NCI-H1105 (cell line): ENCODE results near the gene ESRRG.
A peak's percentile ranks its signal among the peaks of the same experiment; 100 is the strongest.

Experiments
- DNase-seq: peaks from one replicate; lab custom pipeline; 2025; lab: John Stamatoyannopoulos, UW

ESRRG gene

GRCh38 chr1:216627252-216627651 is 96.0 kb downstream of the ESRRG start:
- no peak for DNase-seq

- no peak for DNase-seq
Observed at GRCh38 chr1:216626394-216627067, 96.7 kb downstream of the ESRRG start.

- no peak for DNase-seq
Observed at GRCh38 chr1:216621536-216621935, 101.7 kb downstream of the ESRRG start.

GRCh38 chr1:216617081-216617875 is 106.0 kb downstream of the ESRRG start:
- DNase-seq, result no peak

GRCh38 chr1:216616425-216616824 is 106.8 kb downstream of the ESRRG start:
- no peak for DNase-seq

GRCh38 chr1:216614011-216614934 is 109.0 kb downstream of the ESRRG start:
- DNase-seq, result no peak

GRCh38 chr1:216612291-216612690 is 110.9 kb downstream of the ESRRG start:
- DNase-seq, result no peak

GRCh38 chr1:216607067-216607697 is 116.0 kb downstream of the ESRRG start:
- DNase-seq, result no peak

DNA sequence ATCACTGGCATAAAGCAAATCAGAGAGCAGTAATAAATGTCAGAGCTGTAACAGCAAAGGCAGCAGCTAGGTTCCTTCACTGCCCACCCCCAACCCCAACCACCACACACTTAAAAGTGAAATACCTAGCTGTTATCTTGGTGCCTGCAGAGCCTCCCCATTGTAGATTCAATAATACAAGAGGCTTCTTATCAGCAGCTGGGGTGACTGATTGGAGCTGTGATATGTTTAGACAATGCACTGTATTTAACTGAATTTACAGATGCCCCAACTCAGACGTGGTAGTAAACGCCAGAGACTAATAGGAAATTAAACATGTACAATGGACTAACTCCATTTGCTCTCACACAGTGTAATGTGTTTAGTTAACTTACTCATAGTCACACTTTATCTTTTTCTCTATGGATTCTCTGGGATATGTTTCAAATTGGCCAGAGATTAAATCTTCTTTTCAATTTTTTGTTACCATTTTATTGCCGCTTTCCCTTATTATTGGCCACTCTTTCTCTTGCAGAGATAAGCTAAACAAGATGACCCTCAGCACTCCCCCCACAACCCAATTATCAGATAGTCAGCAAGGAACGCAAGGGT is 117.1 kb downstream of the ESRRG start:
- no peak for DNase-seq

DNA sequence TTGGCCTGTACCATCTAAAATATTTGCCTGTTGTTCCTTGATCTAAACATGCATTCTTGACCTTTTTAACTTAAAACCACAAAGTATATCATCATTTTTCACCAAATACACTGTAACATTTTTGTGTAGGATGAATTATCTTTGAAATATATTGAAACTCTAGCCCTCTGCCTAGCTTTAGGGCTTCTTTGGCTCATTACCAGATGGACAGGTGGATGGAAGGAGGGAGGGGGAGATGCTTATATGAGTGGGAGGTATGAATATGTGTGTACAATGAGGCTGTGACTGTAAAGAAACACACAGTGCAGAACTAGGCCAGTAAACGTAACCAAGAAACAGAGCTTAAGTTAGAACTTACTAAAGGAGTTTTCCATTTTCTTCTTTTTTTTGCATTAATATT is 118.5 kb downstream of the ESRRG start:
- peak; percentile 37 for DNase-seq

DNA sequence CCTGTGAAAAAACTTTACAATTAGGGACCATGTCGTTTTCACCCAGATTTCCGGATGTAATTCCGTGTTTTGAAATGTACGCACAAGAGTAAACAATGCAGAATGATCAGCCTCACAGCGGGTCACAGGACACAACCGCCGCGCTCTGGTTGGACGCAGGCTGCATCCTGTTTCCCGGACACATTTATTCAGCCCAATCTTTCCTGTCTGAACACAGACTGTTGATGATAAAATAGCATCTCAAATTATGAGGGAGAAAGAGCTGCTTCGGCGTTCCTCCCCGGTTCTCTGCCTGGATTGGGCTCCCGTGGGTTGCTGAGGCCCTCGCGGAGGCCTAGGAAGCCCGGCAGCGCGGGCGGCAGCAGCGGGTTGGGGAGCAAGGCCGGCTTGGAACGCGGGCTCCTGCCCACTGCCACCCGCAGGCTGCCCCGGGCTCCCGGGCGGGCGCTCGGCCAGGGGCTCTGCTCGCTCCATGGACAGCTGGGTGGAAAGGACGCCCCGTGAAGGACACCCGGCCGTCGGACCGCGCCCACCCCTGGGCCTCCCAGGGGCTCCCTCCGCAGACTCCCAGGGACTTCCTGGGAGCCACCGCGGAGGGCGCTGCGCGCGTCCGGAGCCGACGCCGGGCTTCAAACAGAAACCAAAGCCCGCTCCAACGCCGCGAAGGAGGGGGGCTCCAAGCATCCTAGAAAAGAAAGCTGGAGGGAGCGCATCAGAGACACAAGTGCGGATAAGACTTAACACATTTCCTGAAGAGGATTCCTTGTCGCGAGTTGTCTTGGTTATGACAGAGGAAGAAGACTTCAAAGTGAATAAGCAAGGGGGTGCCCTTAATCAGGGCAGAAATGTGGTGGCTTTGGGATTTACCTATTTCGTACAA is 122.3 kb downstream of the ESRRG start:
- DNase-seq, result peak; percentile 78

DNA sequence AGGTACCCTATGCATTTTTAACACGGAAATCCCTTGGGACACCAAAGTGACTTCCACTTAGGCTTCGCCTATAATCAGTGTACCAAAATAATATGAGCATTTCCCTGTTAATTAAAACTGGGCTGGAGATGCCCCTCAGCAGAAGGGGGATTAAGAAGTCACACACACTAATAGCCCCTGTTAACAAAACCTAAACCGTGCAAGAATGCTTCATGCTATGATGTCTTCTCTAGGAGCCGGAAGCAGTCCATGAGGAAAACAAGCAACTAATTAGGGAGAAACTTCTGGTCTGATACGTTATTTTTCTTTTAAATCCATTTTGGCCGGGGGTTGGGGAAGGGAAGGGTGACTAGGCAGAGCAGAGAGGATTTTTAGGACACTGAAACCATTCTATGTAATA is 123.4 kb downstream of the ESRRG start:
- DNase-seq, result no peak

DNA sequence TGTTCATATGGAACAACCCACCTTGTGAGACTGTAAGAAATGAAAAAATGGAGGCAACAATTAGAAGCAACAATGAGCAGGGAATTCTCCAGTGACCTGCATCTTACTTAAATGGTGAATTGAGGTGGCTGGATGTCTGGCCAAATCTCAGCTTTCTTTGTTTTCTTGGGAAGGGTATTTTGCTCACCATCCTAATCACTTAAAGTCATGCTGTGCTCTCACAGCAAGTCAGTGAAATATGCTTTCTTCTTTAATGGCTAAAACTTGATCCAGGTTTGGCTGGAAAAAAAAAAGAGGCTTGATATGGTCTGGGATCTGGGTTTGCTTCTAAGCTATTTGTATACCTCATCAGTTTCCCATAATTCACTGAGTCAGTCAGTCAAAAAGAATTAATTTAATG is 124.8 kb downstream of the ESRRG start:
- no peak for DNase-seq

GRCh38 chr1:216596281-216596862 is 126.9 kb downstream of the ESRRG start:
- DNase-seq, result no peak

GRCh38 chr1:216587715-216588114 is 135.5 kb downstream of the ESRRG start:
- no peak for DNase-seq

GRCh38 chr1:216582151-216582550 is 141.1 kb downstream of the ESRRG start:
- DNase-seq, result no peak

GRCh38 chr1:216580538-216581057 is 142.6 kb downstream of the ESRRG start:
- DNase-seq, result no peak

DNA sequence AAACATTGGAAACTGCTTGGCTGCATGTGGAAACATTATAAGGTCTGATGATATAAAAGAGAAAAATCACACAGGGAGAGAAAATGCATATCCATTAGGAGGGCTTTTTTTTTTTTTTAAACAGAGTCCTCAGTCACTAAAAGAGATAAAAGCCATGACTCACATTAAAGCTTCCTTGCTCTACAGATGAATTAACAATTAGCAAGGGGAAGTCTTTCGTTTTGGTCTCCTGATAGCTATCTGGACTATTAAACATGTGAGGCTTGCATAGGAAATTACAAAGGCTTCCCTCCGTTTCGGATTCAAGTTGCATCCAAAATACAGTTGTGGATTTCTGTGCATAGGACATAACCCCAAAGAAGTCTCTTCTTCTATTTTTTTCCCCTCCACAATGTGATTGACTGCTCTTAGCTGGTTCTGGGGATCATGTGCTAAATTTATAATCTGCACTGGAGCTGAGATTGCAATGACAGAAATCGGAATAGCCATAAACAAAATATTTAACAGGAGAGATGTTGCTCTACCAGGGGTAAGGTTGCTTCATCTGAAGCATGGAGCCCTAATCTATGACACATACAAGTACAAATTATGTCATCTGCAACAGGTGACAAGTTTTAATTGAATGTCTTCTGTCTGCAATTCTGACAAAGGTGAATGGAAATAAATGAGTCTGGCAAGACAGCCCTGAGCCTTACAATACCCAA is 146.8 kb downstream of the ESRRG start:
- no peak for DNase-seq

- DNase-seq, result no peak
Observed at GRCh38 chr1:216566641-216567205, 156.5 kb downstream of the ESRRG start.
